ENCODE measurements around the gene MATCAP1.

DNA sequence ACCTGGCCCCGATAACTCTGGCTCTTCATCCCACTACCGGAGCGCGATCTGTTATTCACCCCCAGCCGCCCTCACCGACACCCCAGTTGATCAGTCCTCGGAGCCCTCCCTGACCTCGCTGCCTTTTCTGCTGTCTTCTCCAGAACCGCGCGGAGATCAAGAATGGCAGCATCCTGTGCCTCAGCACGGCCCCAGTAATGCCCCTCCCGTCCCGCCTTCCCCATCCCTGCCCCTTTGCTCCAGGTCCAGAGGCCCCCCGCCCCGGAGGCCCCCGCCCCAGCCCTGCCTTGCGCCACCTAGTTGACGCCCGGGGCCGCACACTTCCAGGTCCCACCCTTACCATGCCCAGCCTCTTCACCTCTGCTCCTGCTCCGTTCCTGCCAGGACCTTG is 16.0 kb upstream of the MATCAP1 start:
- no peak for TF ChIP-seq POLR2A (IDR thresholded peaks at IDR 0.05)
- TF ChIP-seq, protein P1, sequence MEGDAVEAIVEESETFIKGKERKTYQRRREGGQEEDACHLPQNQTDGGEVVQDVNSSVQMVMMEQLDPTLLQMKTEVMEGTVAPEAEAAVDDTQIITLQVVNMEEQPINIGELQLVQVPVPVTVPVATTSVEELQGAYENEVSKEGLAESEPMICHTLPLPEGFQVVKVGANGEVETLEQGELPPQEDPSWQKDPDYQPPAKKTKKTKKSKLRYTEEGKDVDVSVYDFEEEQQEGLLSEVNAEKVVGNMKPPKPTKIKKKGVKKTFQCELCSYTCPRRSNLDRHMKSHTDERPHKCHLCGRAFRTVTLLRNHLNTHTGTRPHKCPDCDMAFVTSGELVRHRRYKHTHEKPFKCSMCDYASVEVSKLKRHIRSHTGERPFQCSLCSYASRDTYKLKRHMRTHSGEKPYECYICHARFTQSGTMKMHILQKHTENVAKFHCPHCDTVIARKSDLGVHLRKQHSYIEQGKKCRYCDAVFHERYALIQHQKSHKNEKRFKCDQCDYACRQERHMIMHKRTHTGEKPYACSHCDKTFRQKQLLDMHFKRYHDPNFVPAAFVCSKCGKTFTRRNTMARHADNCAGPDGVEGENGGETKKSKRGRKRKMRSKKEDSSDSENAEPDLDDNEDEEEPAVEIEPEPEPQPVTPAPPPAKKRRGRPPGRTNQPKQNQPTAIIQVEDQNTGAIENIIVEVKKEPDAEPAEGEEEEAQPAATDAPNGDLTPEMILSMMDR (IDR thresholded peaks at IDR 0.05), result peak in 1 of 4 experiments; percentile 7
- no peak for TF ChIP-seq EP300 (IDR thresholded peaks at IDR 0.05)
